ENCODE measurements around the gene ZNG1A.
"Not testable (repeated sequence)": the region's sequence is repeated elsewhere in the genome, so short reads cannot be mapped to it uniquely, and the experiment has no call there.

The ZNG1A gene

GRCh38 chr9:159871-160270 lies 19.0 kb downstream of the ZNG1A start:
- H3K9ac ChIP-seq (ENCODE audit: low read length); H3K4me1 ChIP-seq (ENCODE audit: control insufficient read depth, low read depth, low read length); H3K27me3 ChIP-seq (ENCODE audit: control insufficient read depth, insufficient read depth, low read length); H3K9me3 ChIP-seq (ENCODE audit: control insufficient read depth, low read depth, low read length); H3K27ac ChIP-seq (ENCODE audit: low read length); H3K4me3 ChIP-seq (ENCODE audit: low read length); H3K36me3 ChIP-seq (ENCODE audit: control insufficient read depth, low read depth, low read length): not testable (repeated sequence)

GRCh38 chr9:151173-151572 lies 27.7 kb downstream of the ZNG1A start:
- not testable (repeated sequence) for H3K4me3 ChIP-seq (ENCODE audit: low read length); H3K27ac ChIP-seq (ENCODE audit: low read length); H3K9me3 ChIP-seq (ENCODE audit: control insufficient read depth, low read depth, low read length); H3K9ac ChIP-seq (ENCODE audit: low read length); H3K4me1 ChIP-seq (ENCODE audit: control insufficient read depth, low read depth, low read length); H3K27me3 ChIP-seq (ENCODE audit: control insufficient read depth, insufficient read depth, low read length); H3K36me3 ChIP-seq (ENCODE audit: control insufficient read depth, low read depth, low read length)

- H3K36me3 ChIP-seq (ENCODE audit: control insufficient read depth, low read depth, low read length); H3K27ac ChIP-seq (ENCODE audit: low read length); H3K9me3 ChIP-seq (ENCODE audit: control insufficient read depth, low read depth, low read length); H3K4me1 ChIP-seq (ENCODE audit: control insufficient read depth, low read depth, low read length); H3K9ac ChIP-seq (ENCODE audit: low read length); H3K4me3 ChIP-seq (ENCODE audit: low read length); H3K27me3 ChIP-seq (ENCODE audit: control insufficient read depth, insufficient read depth, low read length): not testable (repeated sequence)
Observed at GRCh38 chr9:139880-140279, 39.0 kb downstream of the ZNG1A start.

- H3K27ac ChIP-seq (ENCODE audit: low read length); H3K9ac ChIP-seq (ENCODE audit: low read length); H3K4me1 ChIP-seq (ENCODE audit: control insufficient read depth, low read depth, low read length); H3K9me3 ChIP-seq (ENCODE audit: control insufficient read depth, low read depth, low read length); H3K36me3 ChIP-seq (ENCODE audit: control insufficient read depth, low read depth, low read length): not testable (repeated sequence)
- peaks cover 56% of the 10 kb centered on the region for H3K27me3 ChIP-seq (ENCODE audit: control insufficient read depth, insufficient read depth, low read length)
- H3K4me3 ChIP-seq (ENCODE audit: low read length): peak within 1 kb of the TSS; percentile 24
Observed at GRCh38 chr9:117995-118467, 60.8 kb downstream of the ZNG1A start, which contains the start of gene FOXD4. Gene FOXD4 (minus strand): TSS chr9:118417. CDS start chr9:118119, 298 bp downstream.

- not testable (repeated sequence) for H3K36me3 ChIP-seq (ENCODE audit: control insufficient read depth, low read depth, low read length); H3K27ac ChIP-seq (ENCODE audit: low read length); H3K4me1 ChIP-seq (ENCODE audit: control insufficient read depth, low read depth, low read length); H3K4me3 ChIP-seq (ENCODE audit: low read length); H3K9me3 ChIP-seq (ENCODE audit: control insufficient read depth, low read depth, low read length); H3K9ac ChIP-seq (ENCODE audit: low read length)
- H3K27me3 ChIP-seq (ENCODE audit: control insufficient read depth, insufficient read depth, low read length): peaks cover 63% of the 10 kb centered on the region
Observed at GRCh38 chr9:117144-117994, 61.5 kb downstream of the ZNG1A start.

GRCh38 chr9:116239-117077 lies 62.4 kb downstream of the ZNG1A start:
- peaks cover 72% of the 10 kb centered on the region for H3K27me3 ChIP-seq (ENCODE audit: control insufficient read depth, insufficient read depth, low read length)
- H3K4me3 ChIP-seq (ENCODE audit: low read length); H3K36me3 ChIP-seq (ENCODE audit: control insufficient read depth, low read depth, low read length); H3K27ac ChIP-seq (ENCODE audit: low read length); H3K9ac ChIP-seq (ENCODE audit: low read length); H3K4me1 ChIP-seq (ENCODE audit: control insufficient read depth, low read depth, low read length); H3K9me3 ChIP-seq (ENCODE audit: control insufficient read depth, low read depth, low read length): not testable (repeated sequence)

GRCh38 chr9:115118-115451 lies 63.8 kb downstream of the ZNG1A start:
- not testable (repeated sequence) for H3K9me3 ChIP-seq (ENCODE audit: control insufficient read depth, low read depth, low read length); H3K4me1 ChIP-seq (ENCODE audit: control insufficient read depth, low read depth, low read length); H3K4me3 ChIP-seq (ENCODE audit: low read length); H3K9ac ChIP-seq (ENCODE audit: low read length); H3K36me3 ChIP-seq (ENCODE audit: control insufficient read depth, low read depth, low read length); H3K27ac ChIP-seq (ENCODE audit: low read length)
- peaks cover 85% of the 10 kb centered on the region for H3K27me3 ChIP-seq (ENCODE audit: control insufficient read depth, insufficient read depth, low read length)

- peaks cover 91% of the 10 kb centered on the region for H3K27me3 ChIP-seq (ENCODE audit: control insufficient read depth, insufficient read depth, low read length)
- not testable (repeated sequence) for H3K27ac ChIP-seq (ENCODE audit: low read length); H3K9me3 ChIP-seq (ENCODE audit: control insufficient read depth, low read depth, low read length); H3K9ac ChIP-seq (ENCODE audit: low read length); H3K4me1 ChIP-seq (ENCODE audit: control insufficient read depth, low read depth, low read length); H3K36me3 ChIP-seq (ENCODE audit: control insufficient read depth, low read depth, low read length)
- peak overlapping the region; percentile 37 for H3K4me3 ChIP-seq (ENCODE audit: low read length)
Observed at GRCh38 chr9:114267-115117, 64.4 kb downstream of the ZNG1A start.

GRCh38 chr9:113468-114266 lies 65.2 kb downstream of the ZNG1A start:
- not testable (repeated sequence) for H3K4me1 ChIP-seq (ENCODE audit: control insufficient read depth, low read depth, low read length); H3K36me3 ChIP-seq (ENCODE audit: control insufficient read depth, low read depth, low read length); H3K27ac ChIP-seq (ENCODE audit: low read length); H3K9ac ChIP-seq (ENCODE audit: low read length); H3K9me3 ChIP-seq (ENCODE audit: control insufficient read depth, low read depth, low read length)
- Histone ChIP-seq H3K4me3 (ENCODE audit: low read length) (peak overlapping the region; percentile 37), H3K27me3 (ENCODE audit: control insufficient read depth, insufficient read depth, low read length) (peaks cover 98% of the 10 kb centered on the region)

- not testable (repeated sequence) for H3K9me3 ChIP-seq (ENCODE audit: control insufficient read depth, low read depth, low read length); H3K4me3 ChIP-seq (ENCODE audit: low read length); H3K36me3 ChIP-seq (ENCODE audit: control insufficient read depth, low read depth, low read length); H3K27ac ChIP-seq (ENCODE audit: low read length); H3K4me1 ChIP-seq (ENCODE audit: control insufficient read depth, low read depth, low read length); H3K9ac ChIP-seq (ENCODE audit: low read length)
- H3K27me3 ChIP-seq (ENCODE audit: control insufficient read depth, insufficient read depth, low read length): peaks cover 98% of the 10 kb centered on the region
Observed at GRCh38 chr9:112589-113467, 66.0 kb downstream of the ZNG1A start.
